ENCODE results near the gene CRYZL1. TPM values are rescaled to one million over a fixed set of nuclear protein-coding genes. Genes with fewer than 3 reads are reported as not detected.

The CRYZL1 gene
- total RNA-seq, 4 donors from 2014 or later, result 14.8 to 29.4 (median 24.4) TPM

DNA sequence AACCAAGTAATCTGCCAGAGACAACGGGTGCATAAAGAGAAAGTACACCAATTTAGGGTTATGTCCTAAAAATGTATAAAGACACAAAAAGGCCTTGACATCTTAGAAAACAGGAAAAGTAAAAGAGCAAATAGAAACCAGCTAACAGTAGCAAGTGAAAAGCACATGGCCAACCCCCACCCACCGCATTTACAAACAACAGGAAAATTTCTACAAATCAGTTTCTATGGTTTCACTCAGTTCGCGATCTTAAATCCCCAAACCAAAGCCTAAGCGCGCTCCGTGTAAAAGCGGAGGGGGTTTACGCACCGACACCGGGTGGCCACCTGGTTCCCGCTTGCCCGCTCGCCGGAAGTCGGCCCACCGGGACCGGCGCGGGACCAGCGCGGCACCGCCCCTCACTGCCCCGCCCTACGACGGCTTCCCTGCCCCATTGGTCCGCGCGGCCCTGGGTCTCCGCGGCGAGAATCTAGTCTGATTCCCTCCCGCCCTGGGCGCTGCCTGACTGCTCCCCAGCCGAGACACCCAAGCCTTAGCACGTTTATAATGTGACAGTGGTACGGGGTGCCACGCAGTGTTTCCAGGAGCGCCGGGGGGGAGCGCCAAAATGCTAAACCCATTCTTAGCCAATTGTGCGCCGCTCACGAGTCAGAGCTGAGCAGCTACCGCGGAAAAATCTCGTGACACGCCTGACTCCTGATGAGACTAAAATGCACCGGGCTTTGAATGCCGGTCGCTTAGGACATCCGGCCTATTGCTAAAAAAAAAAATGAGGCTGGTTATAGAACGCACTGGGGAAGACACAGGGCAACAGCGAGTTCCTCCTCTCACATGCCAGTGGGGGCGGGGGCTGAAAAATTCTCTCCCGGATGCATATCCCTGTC lies 99.5 kb downstream of the CRYZL1 start, which contains the start of gene GART:
TSS of gene GART (minus strand) at position 362 of the 884 bp plus-strand sequence. CDS start 2,802 bp downstream, outside the sequence.
- in situ Hi-C loops (cut with MboI; ENCODE audit: low sequenced_read_pairs in 4 of 4), result loop anchor here in 1 of 4 donors (25.0 kb wide), 1 partner anchor 780 kb away; the partner anchor contains the start of gene PAXBP1
- peaks cover 31 to 38% of the 10 kb centered on the region in 2 donors for H3K4me1 ChIP-seq
- intact Hi-C loops (cut with DNase I; ENCODE audit: low total_unique reads), result loop anchor here (1.0 to 5.0 kb wide), 4 partner anchors 47 to 770 kb away; partner anchors contain the start of genes DNAJC28, DONSON, ITSN1 and PAXBP1

DNA sequence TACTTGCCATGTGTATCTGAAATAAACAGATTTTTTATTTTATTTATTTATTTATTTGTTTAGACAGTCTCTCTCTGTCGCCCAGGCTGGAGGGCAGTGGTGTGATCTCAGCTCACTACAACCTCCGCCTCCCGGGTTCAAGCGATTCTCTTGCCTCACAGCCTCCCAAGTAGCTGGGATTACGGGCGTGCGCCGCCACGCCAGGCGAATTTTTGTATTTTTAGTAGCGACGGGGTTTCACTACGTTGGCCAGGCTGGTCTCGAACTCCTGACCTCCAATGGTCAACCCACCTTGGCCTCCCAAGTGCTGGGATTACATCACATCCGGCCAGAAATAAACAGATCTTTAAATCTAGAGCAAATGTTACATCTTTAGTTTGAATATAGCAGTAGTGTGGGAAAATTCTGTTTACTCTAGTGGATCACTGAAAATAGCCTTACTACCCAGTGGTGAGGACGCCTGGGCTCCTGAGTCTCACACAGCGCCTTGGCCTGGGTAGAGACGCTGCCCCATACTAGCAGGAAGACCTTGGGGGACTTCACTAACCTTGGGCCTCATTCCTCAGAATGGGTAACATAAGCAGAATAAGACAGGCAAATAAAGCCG lies 100.3 kb downstream of the CRYZL1 start:
- peaks cover 0 to 25% of the 10 kb centered on the region in 2 donors for H3K36me3 ChIP-seq
- no peak for ATAC-seq
- H3K27me3 ChIP-seq, result no peaks in the 10 kb centered on the region
- peaks cover 31 to 34% of the 10 kb centered on the region in 2 donors for H3K4me1 ChIP-seq
- H3K27ac ChIP-seq, result peak overlapping the region; percentile 95 to 99 (median 99)
- TF ChIP-seq, protein P1, sequence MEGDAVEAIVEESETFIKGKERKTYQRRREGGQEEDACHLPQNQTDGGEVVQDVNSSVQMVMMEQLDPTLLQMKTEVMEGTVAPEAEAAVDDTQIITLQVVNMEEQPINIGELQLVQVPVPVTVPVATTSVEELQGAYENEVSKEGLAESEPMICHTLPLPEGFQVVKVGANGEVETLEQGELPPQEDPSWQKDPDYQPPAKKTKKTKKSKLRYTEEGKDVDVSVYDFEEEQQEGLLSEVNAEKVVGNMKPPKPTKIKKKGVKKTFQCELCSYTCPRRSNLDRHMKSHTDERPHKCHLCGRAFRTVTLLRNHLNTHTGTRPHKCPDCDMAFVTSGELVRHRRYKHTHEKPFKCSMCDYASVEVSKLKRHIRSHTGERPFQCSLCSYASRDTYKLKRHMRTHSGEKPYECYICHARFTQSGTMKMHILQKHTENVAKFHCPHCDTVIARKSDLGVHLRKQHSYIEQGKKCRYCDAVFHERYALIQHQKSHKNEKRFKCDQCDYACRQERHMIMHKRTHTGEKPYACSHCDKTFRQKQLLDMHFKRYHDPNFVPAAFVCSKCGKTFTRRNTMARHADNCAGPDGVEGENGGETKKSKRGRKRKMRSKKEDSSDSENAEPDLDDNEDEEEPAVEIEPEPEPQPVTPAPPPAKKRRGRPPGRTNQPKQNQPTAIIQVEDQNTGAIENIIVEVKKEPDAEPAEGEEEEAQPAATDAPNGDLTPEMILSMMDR (IDR thresholded peaks at IDR 0.05 in 4 of 5, conservative IDR thresholded peaks at IDR 0.05 in 1 of 5), result no peak
- TF ChIP-seq POLR2A (IDR thresholded peaks at IDR 0.05), result no peak
- H3K9me3 ChIP-seq, result no peaks in the 10 kb centered on the region
- peak overlapping the region; percentile 71 to 85 (median 79) for H3K4me3 ChIP-seq
- DNase-seq, result no peak
- in situ Hi-C loops (cut with MboI; ENCODE audit: low sequenced_read_pairs in 4 of 4) (loop anchor here in 1 of 4 donors (25.0 kb wide), 1 partner anchor 779 kb away; the partner anchor contains the start of gene PAXBP1), intact Hi-C loops (cut with DNase I; ENCODE audit: low total_unique reads) (loop anchor here (5.0 kb wide), 1 partner anchor 769 kb away; the partner anchor contains the start of gene PAXBP1)

More for the DNA sequence above, 99.5 kb downstream of the CRYZL1 start, which contains the start of gene GART:
- Histone ChIP-seq H3K36me3 (peaks cover 0 to 23% of the 10 kb centered on the region in 2 donors), H3K27me3 (no peaks in the 10 kb centered on the region), H3K4me3 (peak within 1 kb of the TSS; percentile 71 to 85 (median 79)), H3K9me3 (no peaks in the 10 kb centered on the region), H3K27ac (peak within 1 kb of the TSS; percentile 95 to 99 (median 99))
- peak; percentile 30 to 83 for TF ChIP-seq POLR2A (IDR thresholded peaks at IDR 0.05)
- TF ChIP-seq, protein P1 (IDR thresholded peaks at IDR 0.05 in 4 of 5, conservative IDR thresholded peaks at IDR 0.05 in 1 of 5), result no peak
- ATAC-seq (peak; percentile 70 to 76), DNase-seq (peak; percentile 78 to 81)

DNA sequence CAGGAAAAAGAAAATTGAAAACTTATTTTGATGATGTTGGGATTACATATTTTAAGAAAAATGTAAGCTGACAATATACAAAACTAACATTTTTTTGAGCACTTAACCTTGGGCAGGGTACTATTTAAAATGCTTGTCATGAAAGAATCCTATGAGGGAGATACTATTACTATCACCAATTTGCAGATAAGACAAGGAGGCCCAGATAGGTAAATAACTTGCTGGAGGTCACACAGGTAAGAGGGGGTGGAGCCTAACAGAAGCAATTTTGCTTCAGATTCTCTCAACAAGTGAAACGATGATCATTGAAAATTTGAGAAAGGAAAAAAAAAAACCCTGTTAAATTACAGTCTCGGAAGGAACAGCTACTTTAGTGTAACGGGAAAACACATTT lies 100.8 kb downstream of the CRYZL1 start:
- in situ Hi-C loops (cut with MboI; ENCODE audit: low sequenced_read_pairs in 4 of 4), result loop anchor here in 1 of 4 donors (25.0 kb wide), 1 partner anchor 778 kb away; the partner anchor contains the start of gene PAXBP1
- H3K36me3 ChIP-seq, result peaks cover 0 to 30% of the 10 kb centered on the region in 2 donors
- TF ChIP-seq, protein P1 (IDR thresholded peaks at IDR 0.05 in 4 of 5, conservative IDR thresholded peaks at IDR 0.05 in 1 of 5), result no peak
- TF ChIP-seq POLR2A (IDR thresholded peaks at IDR 0.05), result no peak
- intact Hi-C loops (cut with DNase I; ENCODE audit: low total_unique reads), result loop anchor here (5.0 kb wide), 1 partner anchor 768 kb away; the partner anchor contains the start of gene PAXBP1
- H3K4me3 ChIP-seq, result peak overlapping the region in 2 of 4 donors; percentile 71 to 77
- DNase-seq (no peak), ATAC-seq (no peak)
- peaks cover 26 to 29% of the 10 kb centered on the region in 2 donors for H3K4me1 ChIP-seq
- no peaks in the 10 kb centered on the region for H3K9me3 ChIP-seq
- peak overlapping the region; percentile 95 to 99 (median 99) for H3K27ac ChIP-seq
- H3K27me3 ChIP-seq, result no peaks in the 10 kb centered on the region

- in situ Hi-C loops (cut with MboI; ENCODE audit: low sequenced_read_pairs in 4 of 4), result loop anchor here in 1 of 4 donors (25.0 kb wide), 1 partner anchor 777 kb away; the partner anchor contains the start of gene PAXBP1
- no peak for TF ChIP-seq POLR2A (IDR thresholded peaks at IDR 0.05)
- TF ChIP-seq, protein P1 (IDR thresholded peaks at IDR 0.05 in 4 of 5, conservative IDR thresholded peaks at IDR 0.05 in 1 of 5), result no peak
Observed at GRCh38 chr21:33539616-33540015, 101.9 kb downstream of the CRYZL1 start.

More at GRCh38 chr21:33539616-33540015, 101.9 kb downstream of the CRYZL1 start:
- intact Hi-C loops (cut with DNase I; ENCODE audit: low total_unique reads), result loop anchor here (5.0 kb wide), 1 partner anchor 767 kb away; the partner anchor contains the start of gene PAXBP1
- ATAC-seq (no peak), DNase-seq (no peak)
- Histone ChIP-seq H3K36me3 (peaks cover 0 to 41% of the 10 kb centered on the region in 2 donors), H3K27me3 (no peaks in the 10 kb centered on the region), H3K27ac (no peak overlapping the region), H3K4me3 (no peak overlapping the region), H3K9me3 (no peaks in the 10 kb centered on the region), H3K4me1 (peaks cover 15 to 18% of the 10 kb centered on the region in 2 donors)
